Neural cell (in vitro differentiated cells): ENCODE data around the gene RGS16. TPM values are rescaled to one million over a fixed set of nuclear protein-coding genes. Genes with fewer than 3 reads are reported as not detected.

Experiments
- H2AFZ ChIP-seq: fragments of 200-600, 300-800 bp; sonication (generic), shearing (Covaris generic); 2 replicates; pipeline ENCODE4 v1.6.0; 2014; ENCODE audit warnings: low read depth, mild to moderate bottlenecking, antibody characterized with exemption, low read length, moderate library complexity
- H3F3A ChIP-seq: fragments of 200-600 bp; shearing (Covaris generic); 2 replicates; pipeline ENCODE4 v1.6.1; 2016; ENCODE audit warnings: mild to moderate bottlenecking, moderate library complexity, mixed read lengths, antibody characterized with exemption, low read length; ENCODE audit not compliant: insufficient read depth, poor library complexity, severe bottlenecking
- H3K27ac ChIP-seq: fragments of 200-600, 300-800 bp; sonication (generic), shearing (Covaris generic); 2 replicates; pipeline ENCODE4 v1.5.1; 2014; ENCODE audit warnings: mild to moderate bottlenecking, low read length, moderate library complexity
- H3K27me3 ChIP-seq: fragments of 300-800, 200-600 bp; sonication (generic), shearing (Covaris generic); 2 replicates; pipeline ENCODE4 v1.6.0; 2014; ENCODE audit warnings: mild to moderate bottlenecking, low read depth, low read length, moderate library complexity; ENCODE audit not compliant: insufficient read depth
- H3K36me3 ChIP-seq: fragments of 300-800, 200-600 bp; sonication (generic), shearing (Covaris generic); 2 replicates; pipeline ENCODE4 v1.5.1; 2014; ENCODE audit warnings: mild to moderate bottlenecking, antibody characterized with exemption, low read length, moderate library complexity; ENCODE audit not compliant: insufficient read depth
- H3K4me2 ChIP-seq: fragments of 300-800, 200-600 bp; sonication (generic), shearing (Covaris generic); 2 replicates; pipeline ENCODE4 v1.6.0; 2014; ENCODE audit warnings: mild to moderate bottlenecking, low read length
- H3K4me3 ChIP-seq: fragments of 300-800, 200-600 bp; sonication (generic), shearing (Covaris generic); 2 replicates; pipeline ENCODE4 v1.5.1; 2014; ENCODE audit warnings: mild to moderate bottlenecking, low read length, moderate library complexity
- H3K79me2 ChIP-seq: fragments of 200-600 bp; shearing (Covaris generic); replicated peaks from 2 replicates; pipeline ENCODE4 v1.6.0; 2014; ENCODE audit warnings: mild to moderate bottlenecking, low read length, moderate library complexity; ENCODE audit not compliant: insufficient read depth
- H3K9ac ChIP-seq: fragments of 300-800, 200-600 bp; sonication (generic), shearing (Covaris generic); 2 replicates; pipeline ENCODE4 v1.6.1; 2016; ENCODE audit warnings: mild to moderate bottlenecking, low read length, mixed read lengths
- H3K9me2 ChIP-seq: fragments of 200-600 bp; shearing (Covaris generic); 2 replicates; pipeline ENCODE4 v1.6.1; 2016; ENCODE audit warnings: mild to moderate bottlenecking, low read length, mixed read lengths; ENCODE audit not compliant: insufficient read depth
- H3K9me3 ChIP-seq: fragments of 200-600, 300-800 bp; sonication (generic), shearing (Covaris generic); 2 replicates; pipeline ENCODE4 v1.6.1; 2016; ENCODE audit warnings: mild to moderate bottlenecking, mixed run types, low read length, moderate library complexity, mixed read lengths
- H4K20me1 ChIP-seq: fragments of 200-600 bp; shearing (Covaris generic); 2 replicates; pipeline ENCODE4 v1.6.1; 2016; ENCODE audit warnings: mild to moderate bottlenecking, mixed run types; ENCODE audit not compliant: insufficient read depth
- CTCF ChIP-seq: fragments of 450-650 bp; IDR thresholded peaks from 2 replicates; pipeline ENCODE4 v1.5.1; 2014; ENCODE audit warnings: antibody characterized with exemption, mild to moderate bottlenecking, moderate library complexity; ENCODE audit not compliant: poor library complexity, severe bottlenecking
- EP300 ChIP-seq: fragments of 450-650 bp; conservative IDR thresholded peaks from 2 replicates; pipeline ENCODE4 v1.6.1; 2014; ENCODE audit warnings: antibody characterized with exemption, mild to moderate bottlenecking, moderate library complexity; ENCODE audit not compliant: poor library complexity, severe bottlenecking
- EZH2 ChIP-seq: fragments of 200-600, 300-800 bp; shearing (Covaris generic), sonication (generic); IDR thresholded peaks from 2 replicates; pipeline ENCODE4 v1.6.1; 2014; ENCODE audit warnings: antibody characterized with exemption, low read length, borderline replicate concordance, mild to moderate bottlenecking; ENCODE audit not compliant: insufficient read depth, poor library complexity, severe bottlenecking
- MXI1 ChIP-seq: fragments of 450-650 bp; conservative IDR thresholded peaks from 2 replicates; pipeline ENCODE4 v1.6.1; 2014; ENCODE audit warnings: antibody characterized with exemption, mild to moderate bottlenecking; ENCODE audit not compliant: poor library complexity, severe bottlenecking
- POLR2AphosphoS5 ChIP-seq: IDR thresholded peaks from 2 replicates; pipeline ENCODE4 v1.6.1; 2012
- RAD21 ChIP-seq: fragments of 450-650 bp; conservative IDR thresholded peaks from 2 replicates; pipeline ENCODE4 v1.6.1; 2014; ENCODE audit warnings: antibody characterized with exemption, mild to moderate bottlenecking, moderate library complexity
- REST ChIP-seq: IDR thresholded peaks from 2 replicates; pipeline ENCODE4 v1.6.1; 2012; ENCODE audit warnings: borderline replicate concordance
- SMC3 ChIP-seq: fragments of 450-650 bp; conservative IDR thresholded peaks from 2 replicates; pipeline ENCODE4 v1.6.1; 2014; ENCODE audit warnings: antibody characterized with exemption, mild to moderate bottlenecking, moderate library complexity; ENCODE audit not compliant: poor library complexity
- TAF1 ChIP-seq: IDR thresholded peaks from 2 replicates; pipeline ENCODE4 v1.6.1; 2012; ENCODE audit warnings: low read depth
- polyA plus RNA-seq: library from polyadenylated mRNA; depleted of rRNA; stranded (reverse); fragments of >200 nt; gene quantifications from 2 replicates; pipeline ENCODE4 v1.2.3, GENCODE V29; 2014

RGS16 gene
- polyA plus RNA-seq, 1 donor from 2014 or later: 1.1 TPM

GRCh38 chr1:182556279-182556678 lies 47.9 kb downstream of the RGS16 start:
- Histone ChIP-seq H3K9me2 (no peaks in the 10 kb centered on the region), H3K4me3 (no peak overlapping the region), H3K27me3 (no peaks in the 10 kb centered on the region), H3K9me3 (no peaks in the 10 kb centered on the region), H3K27ac (no peak overlapping the region), H3K36me3 (no peaks in the 10 kb centered on the region), H2AFZ (no peak overlapping the region), H3F3A (no peaks in the 10 kb centered on the region), H4K20me1 (no peaks in the 10 kb centered on the region), H3K4me2 (no peak overlapping the region), H3K9ac (no peak overlapping the region), H3K79me2 (no peaks in the 10 kb centered on the region)
- TF ChIP-seq SMC3 (no peak), CTCF (no peak), REST (no peak), POLR2AphosphoS5 (no peak), RAD21 (no peak), TAF1 (no peak), EZH2 (no peak), MXI1 (no peak), EP300 (no peak)

GRCh38 chr1:182555493-182555892 lies 48.7 kb downstream of the RGS16 start:
- Histone ChIP-seq H3K27me3 (no peaks in the 10 kb centered on the region), H3K9me3 (no peaks in the 10 kb centered on the region), H3K4me3 (no peak overlapping the region), H3K36me3 (no peaks in the 10 kb centered on the region), H2AFZ (no peak overlapping the region), H3F3A (no peaks in the 10 kb centered on the region), H3K9ac (no peak overlapping the region), H3K9me2 (no peaks in the 10 kb centered on the region), H3K27ac (no peak overlapping the region), H4K20me1 (no peaks in the 10 kb centered on the region), H3K4me2 (no peak overlapping the region), H3K79me2 (no peaks in the 10 kb centered on the region)
- TF ChIP-seq TAF1: no peak
- TF ChIP-seq REST: no peak
- no peak for TF ChIP-seq CTCF
- TF ChIP-seq EZH2: no peak
- no peak for TF ChIP-seq MXI1
- no peak for TF ChIP-seq RAD21
- TF ChIP-seq EP300: no peak
- no peak for TF ChIP-seq SMC3
- TF ChIP-seq POLR2AphosphoS5: no peak
